HFFc6 (cell line): ENCODE data around the gene KNDC1. TPM values are rescaled to one million over a fixed set of nuclear protein-coding genes. Genes with fewer than 3 reads are reported as not detected.

ENCODE experiments used
- DNase-seq: peaks from one replicate; pipeline ENCODE4 v3.0.0-alpha.2; 2018
- H3K27ac Mint-ChIP-seq: 2 replicates; pipeline ENCODE4 v1.8.0; 2020; ENCODE audit warnings: mild to moderate bottlenecking, mixed read lengths
- H3K27me3 Mint-ChIP-seq: 2 replicates; pipeline ENCODE4 v1.8.0; 2021; ENCODE audit warnings: mild to moderate bottlenecking, moderate library complexity, mixed read lengths; ENCODE audit not compliant: insufficient read depth
- H3K36me3 Mint-ChIP-seq: 2 replicates; pipeline ENCODE4 v1.8.0; 2021; ENCODE audit warnings: low read depth, mixed read lengths
- H3K4me1 Mint-ChIP-seq: 2 replicates; pipeline ENCODE4 v1.8.0; 2020; ENCODE audit warnings: low read depth, mixed read lengths
- H3K4me3 Mint-ChIP-seq: 2 replicates; pipeline ENCODE4 v1.8.0; 2020; ENCODE audit warnings: mild to moderate bottlenecking, moderate library complexity, mixed read lengths
- H3K9me3 Mint-ChIP-seq: 2 replicates; pipeline ENCODE4 v1.8.0; 2020; ENCODE audit warnings: mild to moderate bottlenecking, mixed read lengths
- CTCF ChIP-seq: fragments of 200-600 bp; sonication (generic); IDR thresholded peaks from 2 replicates; pipeline ENCODE4 v1.5.0; 2021; ENCODE audit warnings: antibody characterized with exemption, mild to moderate bottlenecking
- total RNA-seq, 6 experiments: library from RNA; stranded (reverse); fragmentation: NEBNext Ultra II Directional; extraction: Animal tissue kit (Norgen Biotek cat#: 25700); gene quantifications; 2 replicates in 1 of 6; 3 replicates in 5 of 6; pipeline ENCODE4 v1.2.3, GENCODE V29; 2021

KNDC1 gene
- total RNA-seq, 6 experiments from 2014 or later, result 0.05 to 1.00 (median 0.28) TPM; not detected in 3

- no peak overlapping the region for H3K4me3 Mint-ChIP-seq
- TF ChIP-seq CTCF, result no peak
- no peaks in the 10 kb centered on the region; the same call in 1 of the 2 replicates for H3K27me3 Mint-ChIP-seq
- no peaks in the 10 kb centered on the region for H3K36me3 Mint-ChIP-seq
- peaks cover 4% of the 10 kb centered on the region; the same call in 1 of the 2 replicates for H3K4me1 Mint-ChIP-seq
- H3K9me3 Mint-ChIP-seq, result no peaks in the 10 kb centered on the region
- no peak for DNase-seq
- H3K27ac Mint-ChIP-seq, result no peak overlapping the region
Measured at GRCh38 chr10:133267293-133267692, 107.3 kb downstream of the KNDC1 start.

- Mint-ChIP-seq H3K9me3 (no peaks in the 10 kb centered on the region), H3K27me3 (no peaks in the 10 kb centered on the region; the same call in 1 of the 2 replicates), H3K36me3 (no peaks in the 10 kb centered on the region), H3K4me1 (peaks cover 4% of the 10 kb centered on the region; the same call in 1 of the 2 replicates), H3K4me3 (no peak overlapping the region), H3K27ac (no peak overlapping the region)
- TF ChIP-seq CTCF, result peak; percentile 12; the same call in 1 of the 2 replicates
- DNase-seq, result no peak
Measured at GRCh38 chr10:133267829-133268228, 107.8 kb downstream of the KNDC1 start.

- Mint-ChIP-seq H3K4me1 (peaks cover 4% of the 10 kb centered on the region; the same call in 1 of the 2 replicates), H3K36me3 (no peaks in the 10 kb centered on the region), H3K4me3 (no peak overlapping the region), H3K27ac (no peak overlapping the region), H3K27me3 (no peaks in the 10 kb centered on the region; the same call in 1 of the 2 replicates), H3K9me3 (no peaks in the 10 kb centered on the region)
- no peak for DNase-seq
- no peak for TF ChIP-seq CTCF
Measured at GRCh38 chr10:133268532-133268931, 108.5 kb downstream of the KNDC1 start.

GRCh38 chr10:133269367-133269766 lies 109.3 kb downstream of the KNDC1 start:
- H3K4me1 Mint-ChIP-seq, result peaks cover 2% of the 10 kb centered on the region; the same call in 1 of the 2 replicates

GRCh38 chr10:133270204-133270603 lies 110.2 kb downstream of the KNDC1 start:
- H3K4me1 Mint-ChIP-seq, result no peaks in the 10 kb centered on the region
- no peaks in the 10 kb centered on the region for H3K36me3 Mint-ChIP-seq
- DNase-seq, result no peak
- H3K9me3 Mint-ChIP-seq, result no peaks in the 10 kb centered on the region
- no peak overlapping the region for H3K27ac Mint-ChIP-seq
- no peaks in the 10 kb centered on the region; the same call in 1 of the 2 replicates for H3K27me3 Mint-ChIP-seq
- no peak overlapping the region for H3K4me3 Mint-ChIP-seq
- no peak for TF ChIP-seq CTCF

More at GRCh38 chr10:133269367-133269766, 109.3 kb downstream of the KNDC1 start:
- H3K27ac Mint-ChIP-seq, result no peak overlapping the region
- DNase-seq, result no peak
- H3K9me3 Mint-ChIP-seq, result no peaks in the 10 kb centered on the region
- no peaks in the 10 kb centered on the region; the same call in 1 of the 2 replicates for H3K27me3 Mint-ChIP-seq
- no peak for TF ChIP-seq CTCF
- no peak overlapping the region for H3K4me3 Mint-ChIP-seq
- no peaks in the 10 kb centered on the region for H3K36me3 Mint-ChIP-seq
